IPS-18c (cell line): ENCODE measurements around the gene TP73.

Experiments
- H3K4me3 ChIP-seq: 2 replicates; pipeline ENCODE4 v1.7.0; 2013; ENCODE audit warnings: low read depth, mild to moderate bottlenecking, low read length, moderate library complexity; ENCODE audit not compliant: insufficient read depth
- H3K9me3 ChIP-seq: one replicate; pipeline ENCODE4 v1.6.1; 2013; ENCODE audit warnings: mild to moderate bottlenecking, low read length, moderate library complexity; ENCODE audit not compliant: control insufficient read depth, insufficient read depth

TP73 gene

DNA sequence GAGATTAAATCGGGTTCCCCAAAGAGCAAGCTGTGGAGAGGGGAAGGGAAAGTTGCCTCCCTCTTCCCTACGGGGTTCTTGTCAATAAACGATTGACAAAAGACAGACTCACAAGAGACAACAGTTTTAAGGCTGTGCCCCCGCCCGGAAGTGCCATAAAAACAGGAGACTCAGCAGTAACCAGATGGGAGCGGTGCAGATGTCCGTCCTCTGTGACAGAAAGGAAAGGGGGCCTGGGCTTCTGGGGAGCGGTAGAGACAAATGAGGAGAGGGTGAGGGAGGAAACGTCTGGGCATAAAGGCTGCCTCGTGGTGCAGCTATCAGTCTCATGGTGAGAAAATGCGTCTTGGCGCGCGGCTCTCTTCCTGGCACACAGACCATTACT, 5.9 kb downstream of the TP73 start:
- Histone ChIP-seq H3K9me3 (no peaks in the 10 kb centered on the region), H3K4me3 (no peak overlapping the region)

DNA sequence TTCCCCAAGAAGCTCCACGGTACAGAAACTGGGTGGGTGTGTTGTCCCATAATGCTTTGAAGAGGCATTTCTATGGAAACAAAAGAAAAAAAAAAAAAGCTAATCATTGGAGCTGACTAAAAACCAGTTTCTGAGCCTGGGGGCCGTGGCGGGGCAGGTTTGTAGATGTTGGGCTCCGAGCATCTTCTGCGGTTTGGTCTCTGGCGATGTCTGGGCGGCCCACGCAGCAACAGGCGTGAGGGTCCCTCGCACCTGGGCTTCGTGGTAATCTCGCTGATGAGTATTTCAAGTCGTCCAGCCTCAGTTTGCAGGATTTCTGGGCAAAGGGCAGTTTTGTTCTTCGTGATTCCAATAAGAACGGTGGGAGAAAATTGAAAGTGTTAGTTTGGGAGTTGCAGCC, 6.8 kb downstream of the TP73 start:
- H3K9me3 ChIP-seq = no peaks in the 10 kb centered on the region

DNA sequence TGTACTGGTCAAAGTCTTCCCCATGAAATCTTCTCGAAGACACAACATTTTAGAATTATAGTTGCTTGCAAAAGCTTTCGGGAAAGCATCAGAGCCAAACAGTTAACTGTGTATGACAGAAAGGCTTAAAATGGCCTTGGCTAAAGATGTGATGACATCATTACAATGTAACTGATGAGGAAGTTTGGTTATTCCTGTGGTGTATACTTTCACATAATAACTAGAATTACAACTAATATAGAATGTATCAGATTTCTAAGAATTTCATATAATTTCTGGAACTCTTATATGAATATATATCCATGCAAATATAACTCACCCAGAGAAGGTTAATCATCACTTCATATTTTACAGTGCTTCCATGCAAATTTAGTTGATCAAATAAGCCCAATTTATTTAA, 8.4 kb downstream of the TP73 start:
- H3K9me3 ChIP-seq = no peaks in the 10 kb centered on the region
- no peak overlapping the region for H3K4me3 ChIP-seq

More for the DNA sequence above, 6.8 kb downstream of the TP73 start:
- H3K4me3 ChIP-seq = no peak overlapping the region

DNA sequence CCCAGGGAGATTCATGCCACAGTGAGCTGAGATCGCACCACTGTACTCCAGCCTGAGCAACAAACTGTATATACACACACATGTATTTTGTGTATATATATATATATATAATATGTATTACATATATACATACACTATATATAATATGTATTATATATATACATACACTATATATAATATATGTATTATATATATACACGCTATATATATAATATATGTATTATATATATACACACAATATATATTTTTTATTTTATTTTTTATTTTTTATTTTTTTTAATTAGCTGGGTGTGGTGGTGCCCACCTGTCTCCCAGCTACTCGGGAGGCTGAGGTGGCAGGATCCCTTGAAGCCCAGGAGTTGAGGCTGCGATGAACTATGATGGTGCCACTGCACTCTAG, 9.3 kb downstream of the TP73 start:
- H3K4me3 ChIP-seq = no peak overlapping the region
- H3K9me3 ChIP-seq = no peaks in the 10 kb centered on the region

DNA sequence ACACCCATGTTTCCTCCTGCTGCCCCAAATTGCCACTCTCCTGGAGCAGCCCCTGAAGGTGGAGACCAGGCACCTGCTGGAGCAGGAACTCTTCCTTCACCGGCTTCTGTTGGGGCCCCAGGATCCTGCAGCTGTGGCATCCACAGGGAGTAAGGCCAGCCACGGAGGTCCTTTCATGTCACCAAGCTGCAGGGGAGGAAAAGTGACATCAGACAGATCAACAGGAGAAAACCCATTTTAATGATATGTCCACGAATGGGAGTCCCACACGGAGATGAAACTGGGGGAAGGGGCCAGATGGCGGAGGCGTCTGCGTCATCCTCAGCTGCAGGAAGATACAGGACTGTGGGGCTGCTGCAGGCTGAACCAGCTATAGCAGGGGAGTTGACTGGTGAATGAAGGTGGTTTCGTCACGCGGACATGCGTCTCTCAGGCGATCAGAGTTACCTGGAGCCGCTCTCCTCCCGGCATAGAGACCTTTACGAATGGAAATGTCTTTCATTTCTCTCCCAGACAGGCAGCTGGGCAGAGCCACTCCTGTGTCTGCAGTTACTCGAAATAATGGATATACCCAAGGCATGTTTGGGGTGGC, 9.9 kb downstream of the TP73 start:
- H3K9me3 ChIP-seq = no peaks in the 10 kb centered on the region
- no peak overlapping the region for H3K4me3 ChIP-seq

DNA sequence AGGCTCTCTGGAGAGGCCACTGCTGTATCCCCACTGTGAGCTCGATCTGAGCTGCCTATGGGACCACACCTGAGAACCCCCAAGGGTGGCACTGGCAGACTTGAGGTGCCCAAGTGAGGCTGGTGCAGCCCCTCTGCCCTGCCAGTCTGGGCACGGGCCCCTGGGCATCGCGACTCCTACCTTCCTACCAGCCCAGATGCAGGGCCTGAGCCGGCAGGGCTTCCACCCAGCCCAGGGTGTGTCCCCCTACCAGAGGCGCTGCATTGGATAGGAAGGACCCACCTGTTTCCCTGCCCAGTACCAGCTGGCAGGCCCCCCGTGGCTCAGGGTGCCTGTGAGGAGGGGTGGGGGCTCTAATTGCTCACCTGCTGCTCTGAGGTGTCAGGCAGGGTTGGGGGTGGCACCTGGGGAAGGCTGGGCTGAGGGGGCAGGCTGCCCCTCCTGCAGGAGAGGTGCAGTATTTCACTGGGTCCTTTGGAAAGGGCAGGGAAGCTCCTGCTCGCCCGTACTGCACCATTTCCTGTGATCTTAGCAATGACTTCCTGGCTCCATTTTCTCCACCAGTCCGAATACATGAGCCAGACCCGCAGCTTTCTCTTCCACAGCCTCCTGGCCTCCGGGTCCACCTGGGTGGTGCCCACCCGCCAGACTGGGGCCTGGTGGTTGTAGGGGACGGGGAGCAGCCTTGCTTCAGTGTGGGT, 11.8 kb downstream of the TP73 start:
- H3K4me3 ChIP-seq = no peak overlapping the region
- H3K9me3 ChIP-seq = no peaks in the 10 kb centered on the region

DNA sequence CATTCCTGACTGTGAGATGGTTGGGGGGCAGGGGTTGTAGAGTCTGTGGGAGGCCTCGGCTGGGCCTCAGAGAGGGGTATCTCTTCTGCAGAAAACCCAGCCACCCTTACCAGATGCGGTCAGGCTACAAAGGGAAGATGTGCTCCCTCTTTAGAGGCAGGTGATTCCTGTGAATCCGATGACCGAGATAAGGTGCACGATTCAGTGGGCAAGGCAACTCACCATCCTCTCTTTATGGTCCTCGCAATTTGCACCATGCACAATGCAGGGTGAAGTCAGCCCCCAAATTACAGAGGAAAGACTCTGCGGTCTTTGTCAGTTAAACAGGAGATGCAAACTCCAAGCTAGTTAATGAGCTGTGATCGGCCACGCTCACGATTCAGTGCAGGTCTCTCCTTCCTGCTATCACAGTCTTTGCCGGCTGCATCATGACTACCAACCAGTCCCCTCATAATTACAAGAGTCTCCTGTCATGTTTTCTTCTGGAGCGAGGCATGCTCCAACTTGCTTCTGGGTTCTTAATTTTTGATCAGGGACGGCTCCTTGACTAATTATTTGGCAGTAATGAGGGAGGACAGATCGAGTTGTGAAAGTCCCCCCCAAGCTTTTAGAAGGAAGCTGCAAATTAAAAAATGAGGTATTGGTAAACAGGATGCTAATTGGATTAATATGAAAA, 12.5 kb downstream of the TP73 start:
- Histone ChIP-seq H3K9me3 (no peaks in the 10 kb centered on the region), H3K4me3 (no peak overlapping the region)

DNA sequence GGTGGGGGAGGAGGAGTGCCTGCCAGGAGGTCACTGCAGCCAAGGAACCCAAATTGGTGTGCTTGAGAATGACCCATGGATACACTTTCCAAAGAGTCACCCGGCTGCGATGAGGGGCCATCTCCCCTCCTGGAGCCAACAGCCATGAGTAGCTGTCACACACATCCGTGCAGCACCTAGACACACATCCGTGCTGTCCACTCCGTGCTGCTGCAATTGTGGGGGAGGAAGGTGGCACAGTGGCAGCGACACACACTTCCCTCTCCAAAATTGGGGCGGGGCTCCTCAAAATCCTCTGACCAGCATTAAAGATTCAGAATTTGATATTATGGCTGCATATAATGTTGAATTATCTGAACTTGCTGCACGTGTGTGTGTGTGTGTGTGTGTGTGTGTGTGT, 15.8 kb downstream of the TP73 start:
- Histone ChIP-seq H3K4me3 (no peak overlapping the region), H3K9me3 (no peaks in the 10 kb centered on the region)

DNA sequence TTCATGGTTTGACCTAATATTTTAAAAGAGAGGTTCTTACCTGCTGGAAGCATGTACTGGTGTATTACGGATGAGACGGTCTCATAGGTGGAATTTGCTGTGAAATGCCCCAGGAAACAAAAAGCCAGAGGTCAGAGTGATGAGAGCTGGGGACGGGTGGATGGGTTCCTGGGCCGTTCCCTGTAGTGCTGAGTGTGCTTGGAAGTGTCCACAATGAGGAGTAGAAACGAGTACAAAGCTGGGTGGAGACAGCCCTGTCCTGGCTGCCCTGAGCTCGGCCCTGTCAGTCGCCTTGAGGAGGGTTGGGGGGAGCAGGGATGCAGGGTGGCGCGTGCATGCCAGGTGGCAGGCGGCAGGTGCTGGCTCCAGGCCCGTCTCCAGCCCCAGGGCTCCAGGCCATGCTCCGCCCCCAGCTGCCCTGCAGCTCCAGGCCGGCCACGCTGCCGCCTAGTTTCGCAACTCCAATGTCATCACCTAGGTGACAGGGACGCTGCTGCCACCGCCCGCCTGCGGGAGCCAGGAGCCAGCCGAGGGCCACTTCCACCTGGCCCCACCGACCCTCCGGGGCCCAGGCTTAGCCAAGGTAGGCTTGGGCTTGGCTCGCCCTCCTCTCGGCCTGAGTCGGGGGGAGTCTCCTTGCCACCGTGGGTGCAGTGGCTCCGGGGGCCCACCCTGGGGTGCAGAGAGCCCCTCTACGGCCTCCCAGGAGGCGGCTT, 16.4 kb downstream of the TP73 start:
- Histone ChIP-seq H3K9me3 (no peaks in the 10 kb centered on the region), H3K4me3 (no peak overlapping the region)

DNA sequence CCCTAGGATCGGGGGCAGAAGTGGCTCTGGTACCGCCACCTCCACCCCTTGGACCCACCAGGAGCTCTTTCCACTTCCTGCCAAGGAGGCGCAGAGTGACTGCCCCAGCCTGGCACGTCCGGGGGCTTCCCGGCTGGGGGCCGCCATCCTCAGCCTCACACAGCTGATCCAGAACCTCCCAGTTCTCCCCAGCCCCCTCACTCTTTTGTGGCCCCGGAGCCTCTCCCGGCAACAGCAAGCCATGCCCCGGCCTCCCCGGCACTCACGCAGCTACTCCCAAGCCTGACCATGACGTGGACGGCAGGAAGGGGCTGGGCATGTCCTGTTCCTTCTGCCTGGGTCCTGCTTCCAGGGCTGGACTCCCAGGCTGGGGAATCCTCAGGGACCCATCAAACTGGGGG, 17.1 kb downstream of the TP73 start:
- no peaks in the 10 kb centered on the region for H3K9me3 ChIP-seq
- no peak overlapping the region for H3K4me3 ChIP-seq

DNA sequence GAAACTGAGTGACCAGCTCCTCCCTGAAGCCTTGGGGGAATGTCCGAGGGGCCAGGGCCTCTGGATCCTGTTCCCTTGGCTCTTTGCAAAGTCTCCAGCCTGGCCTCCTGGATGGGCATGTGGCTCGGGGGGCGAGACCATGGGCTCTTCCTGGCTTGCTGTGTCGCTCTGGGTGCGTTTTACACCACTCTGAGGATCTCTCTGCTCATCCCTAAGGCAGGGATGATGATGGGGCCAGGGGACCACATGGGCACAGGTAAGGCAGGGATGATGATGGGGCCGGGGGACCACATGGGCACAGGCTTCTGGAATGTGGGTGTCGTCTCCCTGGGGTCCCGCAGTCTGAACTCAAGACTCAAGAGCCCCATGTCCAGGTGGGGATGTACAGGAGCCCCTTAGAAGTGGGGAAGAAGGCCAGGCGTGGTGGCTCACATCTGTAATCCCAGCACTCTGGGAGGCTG, 17.7 kb downstream of the TP73 start:
- Histone ChIP-seq H3K9me3 (no peaks in the 10 kb centered on the region), H3K4me3 (no peak overlapping the region)

DNA sequence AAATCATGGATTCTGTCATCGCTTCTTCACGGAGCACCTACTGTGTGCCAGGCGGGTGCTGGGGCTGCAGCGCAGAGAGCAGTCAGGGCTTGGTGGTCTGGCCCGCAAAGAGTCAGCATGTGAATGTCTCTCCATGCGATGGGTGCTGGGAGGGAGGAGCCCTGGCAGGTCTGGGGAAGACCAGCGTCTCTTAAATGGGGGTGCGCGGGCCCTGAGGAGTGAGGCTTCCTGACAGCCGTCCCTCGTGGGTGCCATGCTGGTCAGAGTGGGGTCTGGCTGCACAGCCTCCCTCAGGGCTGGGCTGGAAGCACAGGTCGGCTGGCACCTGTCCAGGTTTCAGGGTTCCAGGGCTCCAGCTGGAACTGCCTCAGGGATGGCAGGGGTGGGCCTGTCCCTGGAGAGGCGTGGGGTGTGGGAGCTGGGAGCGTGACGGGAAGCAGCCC, 18.5 kb downstream of the TP73 start:
- H3K9me3 ChIP-seq = no peaks in the 10 kb centered on the region
- H3K4me3 ChIP-seq = no peak overlapping the region

DNA sequence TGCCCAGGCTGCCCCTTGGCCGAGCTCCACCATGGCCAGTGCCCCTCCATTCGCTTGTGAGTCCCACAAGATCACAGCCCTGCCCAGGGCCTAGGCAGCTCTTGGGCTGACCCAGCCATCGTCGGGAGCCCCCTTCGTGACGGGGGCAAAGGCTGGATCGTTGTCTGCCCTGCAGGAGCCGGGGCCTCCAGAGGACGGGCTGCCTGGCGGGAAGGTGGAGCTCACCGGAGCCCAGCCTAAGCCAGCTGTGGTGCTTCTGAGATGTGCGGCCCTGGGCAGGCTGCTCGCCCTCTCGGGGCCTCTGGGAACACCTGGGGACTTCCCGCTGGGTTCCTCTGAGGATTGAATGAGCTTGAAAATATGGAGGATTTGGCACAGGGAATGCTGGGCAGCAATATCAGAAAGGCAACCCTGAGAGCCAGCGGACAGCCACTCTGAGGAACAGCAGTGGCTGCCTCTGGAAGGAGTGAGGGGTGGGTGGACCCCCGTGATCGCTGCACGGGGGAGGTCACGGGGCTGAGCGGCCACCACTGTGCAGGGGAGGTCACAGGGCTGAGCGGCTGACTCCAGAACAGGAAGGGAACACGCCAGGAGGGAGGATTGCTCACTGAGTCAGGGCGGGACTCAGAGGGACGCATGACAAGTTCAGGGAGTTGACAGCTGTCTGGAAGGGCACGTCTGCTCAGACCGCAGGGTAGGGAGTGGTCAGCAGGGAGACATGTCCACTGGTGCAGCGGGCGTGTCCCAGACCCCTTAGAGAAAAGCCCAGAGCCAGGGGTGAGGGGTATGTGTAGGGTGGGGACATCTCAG, 19.3 kb downstream of the TP73 start:
- no peaks in the 10 kb centered on the region for H3K9me3 ChIP-seq

DNA sequence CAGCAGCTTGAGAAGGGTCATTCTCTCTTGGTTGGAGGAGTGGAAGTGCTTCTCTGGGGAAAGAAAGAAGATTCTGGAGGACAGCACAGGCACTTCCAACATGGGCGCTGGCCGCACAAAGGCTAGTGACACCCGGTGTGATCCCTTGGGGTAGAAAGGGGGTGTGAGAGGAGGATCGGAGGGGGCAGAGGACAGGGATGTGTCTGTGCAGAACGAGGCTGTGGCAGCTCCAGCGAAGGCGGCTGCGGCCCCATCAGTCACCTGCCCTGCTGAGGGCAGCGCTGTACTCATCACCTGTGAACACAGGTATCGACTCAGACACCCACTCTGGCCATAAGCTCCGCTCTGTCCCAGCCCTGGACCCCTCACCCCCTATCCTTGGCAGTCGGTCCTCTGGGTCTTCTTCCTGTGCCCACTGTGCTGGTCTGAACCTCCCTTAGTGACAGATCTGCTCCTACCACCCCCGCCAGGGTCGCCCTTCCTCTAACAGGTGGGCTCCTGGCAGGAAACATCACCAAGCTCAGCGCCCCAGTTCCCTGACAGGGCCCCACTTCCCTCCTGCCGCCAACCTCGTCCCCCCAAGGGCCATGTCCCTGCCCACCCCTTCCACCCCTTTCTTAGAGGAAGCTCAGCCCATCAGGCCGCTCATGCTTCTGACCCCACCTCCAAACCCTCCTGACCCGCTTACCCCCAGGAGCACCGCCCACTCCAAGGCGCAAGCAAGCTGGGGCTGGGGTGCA, 20.1 kb downstream of the TP73 start:
- no peaks in the 10 kb centered on the region for H3K9me3 ChIP-seq
- H3K4me3 ChIP-seq = no peak overlapping the region

More for the DNA sequence above, 19.3 kb downstream of the TP73 start:
- no peak overlapping the region for H3K4me3 ChIP-seq

DNA sequence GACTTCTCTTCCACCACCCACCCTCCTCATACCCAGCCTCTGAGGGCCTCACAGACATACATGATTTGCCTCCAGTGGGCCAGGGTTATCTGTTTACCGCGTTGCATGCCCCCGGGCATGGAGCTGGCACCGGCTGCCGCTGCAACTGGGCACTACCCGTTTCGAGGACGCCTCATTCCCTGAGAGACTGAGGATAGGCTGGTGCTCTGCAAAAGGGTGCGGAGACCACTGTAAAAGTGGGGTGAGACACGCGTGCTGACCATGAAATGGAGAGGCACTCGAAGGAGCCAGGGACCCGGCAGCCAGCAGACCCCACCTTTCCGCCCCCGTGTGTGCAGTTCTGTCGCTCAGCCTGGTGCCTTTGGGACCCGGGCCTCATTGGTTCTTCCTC, 20.6 kb downstream of the TP73 start:
- Histone ChIP-seq H3K4me3 (no peak overlapping the region), H3K9me3 (no peaks in the 10 kb centered on the region)

DNA sequence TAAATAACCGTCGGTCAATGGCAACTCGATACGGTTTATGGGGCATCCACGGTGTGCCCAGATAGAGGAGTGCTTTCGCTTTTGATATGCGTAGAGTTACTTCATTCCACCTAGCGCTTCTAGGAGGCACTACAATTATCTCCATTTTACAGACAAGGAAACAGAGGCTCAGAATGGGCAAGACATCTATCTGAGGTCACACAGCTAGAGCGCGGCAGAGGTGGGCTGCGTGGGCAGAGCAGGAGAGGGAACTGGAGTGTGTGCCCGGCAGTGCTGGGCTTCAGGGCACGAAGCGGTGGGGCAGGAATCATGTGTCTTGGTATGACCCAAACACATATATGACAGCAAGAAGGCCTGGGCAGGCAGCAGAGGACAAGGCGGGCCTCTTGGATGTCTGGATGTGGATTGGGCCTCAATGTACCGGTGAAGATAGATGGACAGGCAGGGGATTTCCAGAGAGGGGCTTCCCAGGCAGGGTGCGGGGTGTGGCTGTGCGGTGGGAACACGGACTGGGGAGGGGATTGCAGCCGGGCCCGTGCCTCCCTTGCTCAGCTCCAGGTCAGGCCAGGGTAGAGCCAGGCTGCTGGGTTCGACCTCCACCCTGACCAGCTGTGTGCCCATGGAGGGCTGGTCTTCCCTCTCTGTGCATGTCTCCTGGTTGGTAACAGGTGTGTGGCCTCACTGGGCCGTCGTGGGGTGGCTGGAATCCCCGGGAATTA, 21.2 kb downstream of the TP73 start:
- H3K4me3 ChIP-seq = no peak overlapping the region
- H3K9me3 ChIP-seq = no peaks in the 10 kb centered on the region
